K562 (cell line): ENCODE results near the gene ELF1. TPM values are rescaled to one million over a fixed set of nuclear protein-coding genes. Genes with fewer than 3 reads are reported as not detected.

Experiments used
- ATAC-seq: fragments of 200-7000 bp; cut with Tn5 transposase; 3 replicates; pipeline ENCODE4 v1.9.1; 2020; ENCODE audit warnings: moderate library complexity
- BruUV-seq: library from RNA; stranded (reverse); fragments of 400-500 nt; replicated peaks from 2 replicates; lab custom pipeline; 2021; lab: Mats Ljungman, UMichigan
- CTCF ChIA-PET: fragments of 300-600 bp; formaldehyde crosslinking; extraction: SDS; loops from one replicate; lab custom pipeline; 2021; ENCODE audit warnings: low intra/inter-chr PET ratio; lab: Yijun Ruan, JAX
- POLR2A ChIA-PET: fragments of 300-600, 350-650 bp; sonication (Branson Sonifier 250); formaldehyde crosslinking; extraction: SDS; loops from one replicate; lab custom pipeline; 2021; ENCODE audit warnings: antibody characterized with exemption, inconsistent platforms; lab: Yijun Ruan, JAX
- DNase-seq, 4 experiments: peaks; one replicate each; pipeline versions ENCODE4 v3.0.0 to v3.0.0-alpha.2; 2011 to 2018; ENCODE audit warnings: low spot score in 3 of 4, mixed read lengths in 3 of 4; ENCODE audit errors: extremely low read depth in 1 of 4
- FAIRE-seq: peaks from 2 replicates; lab custom pipeline; 2011; peaks lifted over from hg19 to GRCh38; lab: Jason Lieb, UNC
- H2AFZ ChIP-seq: 2 replicates; pipeline ENCODE4 v1.6.0; 2011; ENCODE audit warnings: low read depth, low read length, control low read depth, inconsistent platforms
- H3K27ac ChIP-seq: fragments of 200-600 bp; 3 replicates; pipeline ENCODE4 v1.8.0; 2011; ENCODE audit warnings: low read depth, mild to moderate bottlenecking, control low read depth, inconsistent platforms, low read length, moderate library complexity, mixed read lengths; ENCODE audit errors: extremely low read depth
- H3K27me3 ChIP-seq, 2 experiments: fragments of 300-600 bp in 1 of 2; 2 replicates in 1 of 2; 3 replicates in 1 of 2; pipeline versions ENCODE4 v1.6.0 to v1.8.0; 2011; ENCODE audit warnings: inconsistent platforms in 2 of 2, low read length in 2 of 2, mild to moderate bottlenecking in 1 of 2, mixed read lengths in 1 of 2, moderate library complexity in 1 of 2; ENCODE audit not compliant: control insufficient read depth in 2 of 2, insufficient read depth in 2 of 2
- H3K36me3 ChIP-seq: fragments of 300-600 bp; 3 replicates; pipeline ENCODE4 v1.8.0; 2011; ENCODE audit warnings: mild to moderate bottlenecking, low read length, inconsistent platforms; ENCODE audit not compliant: control insufficient read depth, insufficient read depth
- H3K4me1 ChIP-seq, 2 experiments: fragments of 200-600 bp in 1 of 2; replicated peaks in 1 of 2; 2 replicates in 1 of 2; 3 replicates in 1 of 2; pipeline versions ENCODE4 v1.5.1 to v1.8.0; 2011; ENCODE audit warnings: inconsistent platforms in 2 of 2, low read length in 2 of 2, mild to moderate bottlenecking in 1 of 2, mixed read lengths in 1 of 2, moderate library complexity in 1 of 2; ENCODE audit not compliant: control insufficient read depth in 2 of 2, insufficient read depth in 2 of 2
- H3K4me2 ChIP-seq: 2 replicates; pipeline ENCODE4 v1.6.1; 2011; ENCODE audit warnings: low read length, control low read depth, inconsistent platforms, mixed read lengths; ENCODE audit not compliant: insufficient read depth
- H3K4me3 ChIP-seq: fragments of 200-600 bp; sonication (generic), shearing (Covaris generic); 2 replicates; pipeline ENCODE4 v1.5.1; 2016; ENCODE audit warnings: control low read depth, inconsistent platforms
- H3K79me2 ChIP-seq: fragments of 200-600 bp; 3 replicates; pipeline ENCODE4 v1.8.0; 2011; ENCODE audit warnings: low read length, inconsistent platforms; ENCODE audit not compliant: control insufficient read depth, insufficient read depth
- H3K9ac ChIP-seq, 2 experiments: 2 replicates each; pipeline versions ENCODE4 v1.6.0 to v1.6.1; 2011; ENCODE audit warnings: low read depth in 2 of 2, low read length in 2 of 2, control low read depth in 1 of 2, inconsistent platforms in 1 of 2, mild to moderate bottlenecking in 1 of 2, mixed read lengths in 1 of 2; ENCODE audit not compliant: insufficient read depth in 1 of 2
- H3K9me1 ChIP-seq: one replicate; pipeline ENCODE4 v1.6.0; 2011; ENCODE audit warnings: inconsistent platforms, mild to moderate bottlenecking, low read length, moderate library complexity; ENCODE audit not compliant: control insufficient read depth, insufficient read depth
- H3K9me3 ChIP-seq: replicated peaks from 2 replicates; pipeline ENCODE4 v1.5.1; 2011; ENCODE audit warnings: low read depth, low read length, inconsistent platforms; ENCODE audit not compliant: control insufficient read depth, insufficient read depth
- H4K20me1 ChIP-seq: replicated peaks from 2 replicates; pipeline ENCODE4 v1.6.1; 2011; ENCODE audit warnings: low read length, inconsistent platforms, mixed read lengths; ENCODE audit not compliant: control insufficient read depth, insufficient read depth
- BDP1 ChIP-seq: IDR thresholded peaks from 3 replicates; pipeline ENCODE4 v1.6.1; 2011; ENCODE audit not compliant: insufficient read length, insufficient read depth
- CBFA2T2 ChIP-seq: fragments of 450-650 bp; conservative IDR thresholded peaks from 2 replicates; pipeline ENCODE4 v1.6.1; 2017; ENCODE audit warnings: mild to moderate bottlenecking
- CEBPG ChIP-seq, 3 experiments: fragments of 200-800 bp in 1 of 3; sonication (Bioruptor generic) in 1 of 3; sonication (generic) in 1 of 3; formaldehyde crosslinking in 1 of 3; IDR thresholded peaks in 2 of 3; conservative IDR thresholded peaks in 1 of 3; 2 replicates each; pipeline versions ENCODE4 v1.6.1 to v1.8.0; 2016 to 2022; ENCODE audit warnings: missing compliant biosample characterization in 2 of 3, missing genetic modification characterization in 2 of 3, mild to moderate bottlenecking in 1 of 3, missing genetic modification reagents in 1 of 3
- ELF4 ChIP-seq: fragments of 450-650 bp; formaldehyde crosslinking; IDR thresholded peaks from 2 replicates; pipeline ENCODE4 v1.4.0; 2022; ENCODE audit warnings: missing genetic modification characterization
- HDAC3 ChIP-seq: fragments of 450-650 bp; IDR thresholded peaks from 2 replicates; pipeline ENCODE4 v1.6.1; 2018; ENCODE audit warnings: borderline replicate concordance, mild to moderate bottlenecking, moderate library complexity; ENCODE audit not compliant: partially characterized antibody
- HLTF ChIP-seq: fragments of 450-650 bp; IDR thresholded peaks from 2 replicates; pipeline ENCODE4 v1.6.1; 2016
- KLF10 ChIP-seq: fragments of 250-450 bp; sonication (Bioruptor Pico); IDR thresholded peaks from 2 replicates; pipeline ENCODE4 v1.6.1; 2021; ENCODE audit warnings: matching md5 sums
- SNRNP70 ChIP-seq: fragments of 200-400 bp; formaldehyde crosslinking; optimal IDR thresholded peaks from 2 replicates; pipeline ENCODE3; 2017; ENCODE audit warnings: low read depth, low read length
- ZNF24 ChIP-seq: fragments of 450-650 bp; IDR thresholded peaks from 2 replicates; pipeline ENCODE4 v1.6.1; 2016
- ZNF436 ChIP-seq: fragments of 250-450, 450-650 bp; sonication (Bioruptor Pico); formaldehyde crosslinking; IDR thresholded peaks from 2 replicates; pipeline ENCODE4 v1.7.0; 2020; ENCODE audit warnings: mild to moderate bottlenecking
- ZNF695 ChIP-seq: fragments of 450-650 bp; formaldehyde crosslinking; IDR thresholded peaks from 2 replicates; pipeline ENCODE4 v1.4.0; 2020; ENCODE audit warnings: mild to moderate bottlenecking, moderate library complexity
- ZNF717 ChIP-seq: fragments of 250-450 bp; sonication (Bioruptor Pico); IDR thresholded peaks from 2 replicates; pipeline ENCODE4 v1.5.0; 2021
- WGBS: fragments of 100-300 bp; shearing (Covaris generic); methylation state at CpG from one replicate; pipeline ENCODE4 v1.1.6; 2016; ENCODE audit warnings: low coverage, mixed read lengths; ENCODE audit not compliant: insufficient coverage; ENCODE audit errors: missing lambda C conversion rate; 5-methylcytosine and 5-hydroxymethylcytosine counted together
- in situ Hi-C: fragments of 300-500 bp; cut with MboI; formaldehyde crosslinking; loops from 4 replicates; pipeline ENCODE4 v1.15.0; 2018; ENCODE audit warnings: inconsistent platforms, mixed read lengths
- intact Hi-C: fragments of 100-400 bp; cut with micrococcal nuclease; formaldehyde crosslinking; loops from 2 replicates; pipeline ENCODE4 v1.14.2; 2022
- polyA plus RNA-seq, 8 experiments: library from polyadenylated mRNA; depleted of rRNA in 4 of 8; stranded (reverse) in 5 of 8; unstranded in 3 of 8; fragments of >200 nt; fragmentation: Nextera tagmentation in 2 of 8; fragmentation: Illumina TruSeq in 1 of 8; extraction: Ambion mirVana in 2 of 8; extraction: Trizol in 1 of 8; gene quantifications; 2 replicates each; pipeline versions ENCODE4 v1.2.1 to v1.2.3, GENCODE V29; 2011 to 2014; ENCODE audit warnings: inconsistent platforms in 1 of 8, missing spikeins in 1 of 8
- total RNA-seq, 7 experiments: library from RNA; depleted of rRNA in 6 of 7; stranded (reverse); fragments of >200 nt in 6 of 7; fragmentation: Illumina TruSeq in 2 of 7; extraction: Trizol in 2 of 7; gene quantifications; 2 replicates each; pipeline versions ENCODE4 v1.2.1 to v1.2.3, GENCODE V29; 2011 to 2021; ENCODE audit warnings: low replicate concordance in 1 of 7

The ELF1 gene
- total and polyA plus RNA-seq, 9 of the 15 experiments (the other 6 are each of a cell fraction or from before 2014, with no cell fraction given) = 24.7 to 54.4 (median 33.4) TPM

DNA sequence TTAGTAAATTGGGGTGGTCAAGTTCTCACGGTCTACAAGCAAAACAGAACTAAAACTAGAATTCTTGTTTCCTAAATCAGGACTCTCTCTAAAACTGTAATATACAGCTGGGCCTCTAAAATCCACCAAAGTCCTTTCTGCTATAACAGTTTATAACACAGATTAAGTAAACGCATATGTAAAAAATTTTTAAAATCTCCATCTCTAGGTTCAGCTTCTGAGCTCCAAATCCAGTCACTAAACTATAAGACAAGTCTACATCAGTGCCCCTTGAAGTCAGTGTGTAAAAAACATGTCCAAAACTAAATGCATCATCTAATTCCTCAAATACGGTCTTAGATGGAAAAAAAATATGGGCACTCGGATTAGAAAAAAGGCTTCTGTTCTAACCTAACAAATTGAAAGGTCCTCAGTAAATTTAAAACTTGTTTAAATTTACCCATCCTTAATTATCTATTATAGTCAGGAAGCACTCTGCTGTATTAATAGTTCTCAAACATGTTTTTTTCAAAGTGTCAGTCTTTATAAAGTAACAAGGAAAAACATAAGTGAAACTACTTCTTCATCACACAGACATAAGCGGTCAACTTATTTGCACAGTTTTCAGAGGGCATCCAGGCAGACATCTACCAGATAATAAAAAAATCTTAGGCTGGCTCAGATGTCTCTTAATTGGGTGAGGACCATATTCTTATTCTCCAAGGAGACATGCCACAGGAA, 33.6 kb downstream of the ELF1 start:
- TF ChIP-seq BDP1 (no peak), CEBPG (CRISPR knock-in tag; IDR thresholded peaks at IDR 0.05) (no peak), CEBPG (tag; conservative IDR thresholded peaks at IDR 0.05 in 1 of 2, IDR thresholded peaks at IDR 0.05 in 1 of 2) (no peak), ZNF717 (CRISPR knock-in tag) (no peak), ZNF436 (no peak), ZNF695 (CRISPR knock-in tag) (no peak), SNRNP70 (no peak), CBFA2T2 (no peak), HLTF (no peak), ELF4 (CRISPR knock-in tag) (no peak), HDAC3 (no peak), ZNF24 (no peak), KLF10 (CRISPR knock-in tag) (no peak)
- no peak overlapping the region; the same call in 2 of the 3 replicates for H3K27ac ChIP-seq
- FAIRE-seq = no peak
- H3K9me1 ChIP-seq = no peaks in the 10 kb centered on the region
- H3K9me3 ChIP-seq = no peaks in the 10 kb centered on the region
- ChIA-PET POLR2A (no interaction called here), CTCF (no interaction called here)
- no peaks in the 10 kb centered on the region for H3K36me3 ChIP-seq
- 61% methylated on average over 5 of the region's 5 CpGs for WGBS
- no peaks in the 10 kb centered on the region for H4K20me1 ChIP-seq
- H2AFZ ChIP-seq = no peak overlapping the region
- peaks cover 0 to 16% of the 10 kb centered on the region in 2 experiments; a peak in 1 of 5 replicates for H3K4me1 ChIP-seq
- H3K79me2 ChIP-seq = peaks cover 98% of the 10 kb centered on the region
- no peak for DNase-seq
- no peak overlapping the region for H3K4me2 ChIP-seq
- intact Hi-C loops = no loop called here
- H3K9ac ChIP-seq = no peak overlapping the region
- no peak for ATAC-seq
- no TSS peak for BruUV-seq
- in situ Hi-C loops = no loop called here
- H3K4me3 ChIP-seq = no peak overlapping the region
- no peaks in the 10 kb centered on the region for H3K27me3 ChIP-seq
